ENCODE results near the gene SMARCD3.

- TF ChIP-seq CTCF (IDR thresholded peaks at IDR 0.05; ENCODE audit: low read depth, low read length) (no peak), EZH2phosphoT487 (IDR thresholded peaks at IDR 0.05; ENCODE audit: low read depth) (no peak)
Observed at GRCh38 chr7:151232091-151232916, 16.2 kb downstream of the SMARCD3 start, which contains the start of gene CHPF2.

All from OCI-LY3 (cell line).